IMR-90 (cell line): ENCODE measurements around the gene CNTFR. TPM values are rescaled to one million over a fixed set of nuclear protein-coding genes. Genes with fewer than 3 reads are reported as not detected.

Experiments used
- ATAC-seq: fragments of 200-7000 bp; cut with Tn5 transposase; 2 replicates; pipeline ENCODE4 v1.9.1; 2020; ENCODE audit warnings: low read depth, mild to moderate bottlenecking, moderate library complexity
- BruUV-seq: library from RNA; stranded (reverse); fragments of 400-500 nt; replicated peaks from 2 replicates; lab custom pipeline; 2021; lab: Mats Ljungman, UMichigan
- CTCF ChIA-PET: fragments of 300-600 bp; formaldehyde crosslinking; extraction: SDS; loops from one replicate; lab custom pipeline; 2021; ENCODE audit warnings: antibody characterized with exemption; lab: Yijun Ruan, JAX
- POLR2A ChIA-PET: fragments of 300-600 bp; sonication (Branson Sonifier 250); formaldehyde crosslinking; loops from one replicate; lab custom pipeline; 2022; ENCODE audit warnings: antibody characterized with exemption; ENCODE audit not compliant: unreplicated experiment; lab: Charles Lee
- DNase-seq: peaks from one replicate; pipeline ENCODE4 v3.0.0; 2013
- H2AFZ ChIP-seq: replicated peaks from 2 replicates; pipeline ENCODE3; 2013; ENCODE audit warnings: low read length, mild to moderate bottlenecking; ENCODE audit not compliant: poor library complexity
- H2AK5ac ChIP-seq: 2 replicates; pipeline ENCODE4 v1.6.1; 2013; ENCODE audit warnings: low read depth, low read length, inconsistent platforms
- H2AK9ac ChIP-seq: replicated peaks from 2 replicates; pipeline ENCODE3; 2013; ENCODE audit warnings: mild to moderate bottlenecking, low read depth, low read length, moderate library complexity; ENCODE audit not compliant: poor library complexity
- H2BK120ac ChIP-seq: 2 replicates; pipeline ENCODE4 v1.6.1; 2013; ENCODE audit warnings: low read depth, low read length, inconsistent platforms
- H2BK15ac ChIP-seq: 3 replicates; pipeline ENCODE4 v1.6.1; 2013; ENCODE audit warnings: low read depth, low read length, inconsistent platforms
- H2BK20ac ChIP-seq: 2 replicates; pipeline ENCODE4 v1.6.1; 2013; ENCODE audit warnings: low read depth, mild to moderate bottlenecking, inconsistent platforms, low read length, moderate library complexity
- H2BK5ac ChIP-seq: 2 replicates; pipeline ENCODE4 v1.6.1; 2013; ENCODE audit warnings: mild to moderate bottlenecking, low read depth, low read length, inconsistent platforms; ENCODE audit not compliant: poor library complexity, severe bottlenecking
- H3K14ac ChIP-seq: replicated peaks from 2 replicates; pipeline ENCODE4 v1.6.1; 2013; ENCODE audit warnings: low read depth, low read length, inconsistent platforms
- H3K18ac ChIP-seq: 2 replicates; pipeline ENCODE4 v1.6.1; 2013; ENCODE audit warnings: low read depth, low read length, control low read depth
- H3K23ac ChIP-seq: 2 replicates; pipeline ENCODE4 v1.6.1; 2013; ENCODE audit warnings: low read depth, low read length, inconsistent platforms
- H3K27ac ChIP-seq: 2 replicates; pipeline ENCODE4 v1.5.1; 2013; ENCODE audit warnings: mild to moderate bottlenecking, control low read depth, low read length; ENCODE audit not compliant: insufficient read depth
- H3K27me3 ChIP-seq: 2 replicates; pipeline ENCODE4 v1.6.1; 2013; ENCODE audit warnings: low read length; ENCODE audit not compliant: control insufficient read depth, insufficient read depth
- H3K36me3 ChIP-seq: 2 replicates; pipeline ENCODE4 v1.6.1; 2013; ENCODE audit warnings: low read length, mixed read lengths; ENCODE audit not compliant: control insufficient read depth, insufficient read depth
- H3K4ac ChIP-seq: 2 replicates; pipeline ENCODE4 v1.6.1; 2013; ENCODE audit warnings: low read depth, low read length, inconsistent platforms
- H3K4me1 ChIP-seq: 2 replicates; pipeline ENCODE4 v1.6.1; 2013; ENCODE audit warnings: low read length, mixed read lengths; ENCODE audit not compliant: control insufficient read depth, insufficient read depth
- H3K4me2 ChIP-seq: 2 replicates; pipeline ENCODE4 v1.6.1; 2013; ENCODE audit warnings: low read depth, mild to moderate bottlenecking, control low read depth, low read length, moderate library complexity
- H3K4me3 ChIP-seq: 2 replicates; pipeline ENCODE4 v1.5.1; 2013; ENCODE audit warnings: low read depth, mild to moderate bottlenecking, control low read depth, low read length, moderate library complexity; ENCODE audit not compliant: insufficient read depth
- H3K56ac ChIP-seq: 2 replicates; pipeline ENCODE4 v1.6.1; 2013; ENCODE audit warnings: low read length, inconsistent platforms; ENCODE audit not compliant: insufficient read depth; ENCODE audit errors: extremely low read depth
- H3K79me1 ChIP-seq, 2 experiments: 2 replicates each; pipeline ENCODE4 v1.6.1; 2013; ENCODE audit warnings: low read length in 2 of 2, inconsistent platforms in 1 of 2, low read depth in 1 of 2
- H3K9ac ChIP-seq: 2 replicates; pipeline ENCODE4 v1.6.1; 2013; ENCODE audit warnings: low read depth, low read length, control low read depth
- H3K9me1 ChIP-seq: 2 replicates; pipeline ENCODE4 v1.6.1; 2013; ENCODE audit warnings: low read length, inconsistent platforms; ENCODE audit not compliant: insufficient read depth
- H3K9me3 ChIP-seq: 2 replicates; pipeline ENCODE4 v1.6.1; 2013; ENCODE audit warnings: low read length; ENCODE audit not compliant: control insufficient read depth, insufficient read depth
- H4K20me1 ChIP-seq: 2 replicates; pipeline ENCODE4 v1.6.1; 2013; ENCODE audit warnings: low read length, inconsistent platforms; ENCODE audit not compliant: insufficient read depth
- H4K5ac ChIP-seq: 2 replicates; pipeline ENCODE4 v1.6.1; 2013; ENCODE audit warnings: mild to moderate bottlenecking, low read depth, low read length, control low read depth
- H4K8ac ChIP-seq, 2 experiments: 2 replicates each; pipeline ENCODE4 v1.6.1; 2013; ENCODE audit warnings: low read depth in 2 of 2, low read length in 2 of 2, control low read depth in 1 of 2, inconsistent platforms in 1 of 2
- H4K91ac ChIP-seq: 2 replicates; pipeline ENCODE4 v1.6.1; 2013; ENCODE audit warnings: low read depth, low read length, inconsistent platforms; ENCODE audit not compliant: insufficient read depth
- SMC3 ChIP-seq: fragments of 150-350 bp; IDR thresholded peaks from 2 replicates; pipeline ENCODE4 v1.6.1; 2016; ENCODE audit warnings: low read depth, mild to moderate bottlenecking, antibody characterized with exemption, low read length, moderate library complexity
- whole genome bisulfite sequencing, 2 experiments: methylation state at CpG; one replicate each; pipeline versions ENCODE4 v1.1.5 to v1.1.7; 2013; ENCODE audit warnings: missing lambda C conversion rate in 2 of 2; ENCODE audit not compliant: insufficient read length in 1 of 2; ENCODE audit errors: extremely low coverage in 2 of 2; 5-methylcytosine and 5-hydroxymethylcytosine counted together
- dilution Hi-C: fragments of 300-500 bp; cut with HindIII; formaldehyde crosslinking; loops from one replicate; pipeline ENCODE4 v1.14.3; 2018; ENCODE audit warnings: low sequenced_read_pairs; ENCODE audit not compliant: unreplicated experiment
- in situ Hi-C: fragments of 300-500 bp; cut with MboI; formaldehyde crosslinking; loops from 3 replicates; pipeline ENCODE4 v1.14.3; 2019; ENCODE audit warnings: low sequenced_read_pairs, inconsistent platforms, mixed read lengths
- intact Hi-C: fragments of 100-400 bp; cut with micrococcal nuclease; formaldehyde crosslinking; loops from 2 replicates; pipeline ENCODE4 v1.10.0; 2022
- polyA plus RNA-seq, 3 experiments: library from polyadenylated mRNA; depleted of rRNA; stranded (reverse); fragments of >200 nt; gene quantifications; 2 replicates each; pipeline ENCODE4 v1.2.3, GENCODE V29; 2012; ENCODE audit warnings: low replicate concordance in 1 of 3
- total RNA-seq: library from RNA; depleted of rRNA; stranded (reverse); fragments of >200 nt; gene quantifications from 2 replicates; pipeline ENCODE4 v1.2.3, GENCODE V29; 2012

The CNTFR gene
- total and polyA plus RNA-seq, 2 of the 4 experiments (the other 2 are of a cell fraction) = not detected

GRCh38 chr9:34594177-34594576 is 4.7 kb upstream of the CNTFR start:
- Histone ChIP-seq H2AK5ac (no peak overlapping the region), H3K4me2 (no peak overlapping the region), H3K4me1 (no peaks in the 10 kb centered on the region; the same call in 1 of the 2 replicates), H2AFZ (no peak overlapping the region), H2BK120ac (no peak overlapping the region), H3K23ac (no peak overlapping the region), H2BK20ac (no peak overlapping the region), H4K5ac (no peak overlapping the region), H3K9me3 (no peaks in the 10 kb centered on the region), H2AK9ac (no peak overlapping the region), H3K27ac (no peak overlapping the region), H4K20me1 (0 out of 2 replicates have a peak, but pooled peaks cover 3% of the 10 kb centered on the region), H2BK15ac (no peak overlapping the region), H3K27me3 (peaks cover 76% of the 10 kb centered on the region), H3K56ac (no peak overlapping the region), H3K9me1 (no peaks in the 10 kb centered on the region), H3K36me3 (no peaks in the 10 kb centered on the region), H3K9ac (no peak overlapping the region), H3K18ac (no peak overlapping the region), H4K8ac (no peak overlapping the region), H3K4me3 (no peak overlapping the region), H4K91ac (no peak overlapping the region), H3K14ac (no peak overlapping the region), H3K79me1 (no peaks in the 10 kb centered on the region), H2BK5ac (no peak overlapping the region), H3K4ac (no peak overlapping the region)
- in situ Hi-C loops (no loop called here), dilution Hi-C loops (no loop called here), intact Hi-C loops (no loop called here)
- DNase-seq = no peak
- no peak for TF ChIP-seq SMC3
- 73% methylated on average over 3 of the region's 9 CpGs; no CpG with 5 or more reads in 1 of the 2 experiments for WGBS, 2 experiments
- no TSS peak for BruUV-seq
- ATAC-seq = no peak
- ChIA-PET CTCF (no interaction called here), POLR2A (no interaction called here)
